HepG2 (cell line): Measurements from ENCODE around the gene PRM2. TPM values are rescaled to one million over a fixed set of nuclear protein-coding genes. Genes with fewer than 3 reads are reported as not detected.

ENCODE experiments used
- CCAR2 ChIP-seq: fragments of 200-400 bp; formaldehyde crosslinking; optimal IDR thresholded peaks from 2 replicates; pipeline ENCODE3; 2018; ENCODE audit warnings: low read depth, mild to moderate bottlenecking, low read length, moderate library complexity
- ERF ChIP-seq: IDR thresholded peaks from 2 replicates; pipeline ENCODE4 v1.6.1; 2018; ENCODE audit warnings: missing biosample characterization, missing genetic modification reagents
- ETV6 ChIP-seq: sonication (generic); formaldehyde crosslinking; conservative IDR thresholded peaks from 2 replicates; pipeline ENCODE4 v1.4.0; 2020; ENCODE audit warnings: missing genetic modification reagents
- GATA4 ChIP-seq: sonication (generic); IDR thresholded peaks from 2 replicates; pipeline ENCODE4 v1.6.1; 2016; ENCODE audit warnings: antibody characterized with exemption, low read depth, borderline replicate concordance
- HDAC1 ChIP-seq: sonication (generic); formaldehyde crosslinking; IDR thresholded peaks from 2 replicates; pipeline ENCODE4 v1.5.1; 2020; ENCODE audit warnings: mild to moderate bottlenecking, missing genetic modification reagents
- HOXA3 ChIP-seq: sonication (generic); formaldehyde crosslinking; IDR thresholded peaks from 2 replicates; pipeline ENCODE4 v1.5.0; 2020; ENCODE audit warnings: missing genetic modification reagents
- IRF2 ChIP-seq: IDR thresholded peaks from 2 replicates; pipeline ENCODE4 v1.6.1; 2018; ENCODE audit warnings: missing genetic modification reagents, missing compliant biosample characterization
- NONO ChIP-seq, 2 experiments: fragments of 450-650 bp in 1 of 2; sonication (generic) in 1 of 2; formaldehyde crosslinking in 1 of 2; IDR thresholded peaks in 1 of 2; conservative IDR thresholded peaks in 1 of 2; 2 replicates each; pipeline versions ENCODE4 v1.6.1 to v1.8.0; 2017 to 2022; ENCODE audit warnings: mild to moderate bottlenecking in 1 of 2, missing genetic modification reagents in 1 of 2, moderate library complexity in 1 of 2
- PPARG ChIP-seq: conservative IDR thresholded peaks from 2 replicates; pipeline ENCODE4 v1.6.1; 2016; ENCODE audit warnings: missing biosample characterization, missing genetic modification reagents
- RORA ChIP-seq: sonication (generic); formaldehyde crosslinking; IDR thresholded peaks from 2 replicates; pipeline ENCODE4 v1.5.0; 2020; ENCODE audit warnings: mild to moderate bottlenecking, missing genetic modification reagents, moderate library complexity
- SOX5 ChIP-seq: IDR thresholded peaks from 2 replicates; pipeline ENCODE4 v1.6.1; 2016; ENCODE audit warnings: borderline replicate concordance
- TRIM22 ChIP-seq: fragments of 450-650 bp; IDR thresholded peaks from 2 replicates; pipeline ENCODE4 v1.6.1; 2017
- ZFAT ChIP-seq: sonication (generic); formaldehyde crosslinking; conservative IDR thresholded peaks from 2 replicates; pipeline ENCODE4 v1.8.1; 2023; ENCODE audit warnings: missing genetic modification reagents, inconsistent platforms
- ZMYM3 ChIP-seq: sonication (generic); formaldehyde crosslinking; IDR thresholded peaks from 2 replicates; pipeline ENCODE4 v1.5.1; 2020; ENCODE audit warnings: mild to moderate bottlenecking, missing genetic modification reagents
- ZNF101 ChIP-seq: sonication (generic); formaldehyde crosslinking; IDR thresholded peaks from 2 replicates; pipeline ENCODE4 v1.4.0; 2020; ENCODE audit warnings: mild to moderate bottlenecking, low read depth, missing genetic modification reagents, borderline replicate concordance
- ZNF251 ChIP-seq: sonication (generic); formaldehyde crosslinking; IDR thresholded peaks from 2 replicates; pipeline ENCODE4 v1.9.0; 2021; ENCODE audit warnings: mild to moderate bottlenecking, missing genetic modification reagents
- ZNF34 ChIP-seq: sonication (generic); formaldehyde crosslinking; IDR thresholded peaks from 2 replicates; pipeline ENCODE4 v1.4.0; 2020; ENCODE audit warnings: mild to moderate bottlenecking, missing genetic modification reagents, borderline replicate concordance
- ZNF550 ChIP-seq: sonication (generic); formaldehyde crosslinking; IDR thresholded peaks from 2 replicates; pipeline ENCODE4 v1.4.0; 2020; ENCODE audit warnings: mild to moderate bottlenecking, missing genetic modification reagents, borderline replicate concordance
- ZNF572 ChIP-seq: sonication (generic); formaldehyde crosslinking; IDR thresholded peaks from 2 replicates; pipeline ENCODE4 v1.5.1; 2020; ENCODE audit warnings: mild to moderate bottlenecking, missing genetic modification reagents
- ZNF576 ChIP-seq: sonication (generic); formaldehyde crosslinking; IDR thresholded peaks from 2 replicates; pipeline ENCODE4 v1.4.0; 2020; ENCODE audit warnings: mild to moderate bottlenecking, missing genetic modification reagents
- ZNF614 ChIP-seq: IDR thresholded peaks from 2 replicates; pipeline ENCODE4 v1.6.1; 2018; ENCODE audit warnings: missing biosample characterization, missing genetic modification reagents, inconsistent platforms, borderline replicate concordance
- polyA plus RNA-seq, 8 experiments: library from polyadenylated mRNA; depleted of rRNA in 3 of 8; stranded (reverse) in 7 of 8; unstranded in 1 of 8; fragments of >200 nt; fragmentation: Illumina TruSeq in 4 of 8; extraction: Trizol in 4 of 8; gene quantifications; 2 replicates each; pipeline versions ENCODE4 v1.2.1 to v1.2.3, GENCODE V29; 2011 to 2016; ENCODE audit warnings: low read depth in 4 of 8, missing spikeins in 1 of 8, mixed read lengths in 1 of 8; ENCODE audit not compliant: insufficient read depth in 1 of 8
- total RNA-seq, 5 experiments: library from RNA; depleted of rRNA; stranded (reverse); fragments of >200 nt; fragmentation: Illumina TruSeq; extraction: Trizol; gene quantifications; 2 replicates each; pipeline ENCODE4 v1.2.3, GENCODE V29; 2016; ENCODE audit warnings: low read depth in 1 of 5
- TF ChIP-seq, protein P1 (sequence below): sonication (generic); formaldehyde crosslinking; IDR thresholded peaks from 2 replicates; pipeline ENCODE4 v1.4.0; 2020; ENCODE audit warnings: missing genetic modification reagents, borderline replicate concordance
- TF ChIP-seq, protein P2 (sequence below): sonication (generic); formaldehyde crosslinking; IDR thresholded peaks from 2 replicates; pipeline ENCODE4 v1.8.1; 2023; ENCODE audit warnings: mild to moderate bottlenecking, missing genetic modification reagents, borderline replicate concordance

The PRM2 gene
- total and polyA plus RNA-seq, 2 of the 13 experiments (the other 11 are each of a cell fraction or from before 2014, with no cell fraction given): 0.54 TPM; not detected in 1

DNA sequence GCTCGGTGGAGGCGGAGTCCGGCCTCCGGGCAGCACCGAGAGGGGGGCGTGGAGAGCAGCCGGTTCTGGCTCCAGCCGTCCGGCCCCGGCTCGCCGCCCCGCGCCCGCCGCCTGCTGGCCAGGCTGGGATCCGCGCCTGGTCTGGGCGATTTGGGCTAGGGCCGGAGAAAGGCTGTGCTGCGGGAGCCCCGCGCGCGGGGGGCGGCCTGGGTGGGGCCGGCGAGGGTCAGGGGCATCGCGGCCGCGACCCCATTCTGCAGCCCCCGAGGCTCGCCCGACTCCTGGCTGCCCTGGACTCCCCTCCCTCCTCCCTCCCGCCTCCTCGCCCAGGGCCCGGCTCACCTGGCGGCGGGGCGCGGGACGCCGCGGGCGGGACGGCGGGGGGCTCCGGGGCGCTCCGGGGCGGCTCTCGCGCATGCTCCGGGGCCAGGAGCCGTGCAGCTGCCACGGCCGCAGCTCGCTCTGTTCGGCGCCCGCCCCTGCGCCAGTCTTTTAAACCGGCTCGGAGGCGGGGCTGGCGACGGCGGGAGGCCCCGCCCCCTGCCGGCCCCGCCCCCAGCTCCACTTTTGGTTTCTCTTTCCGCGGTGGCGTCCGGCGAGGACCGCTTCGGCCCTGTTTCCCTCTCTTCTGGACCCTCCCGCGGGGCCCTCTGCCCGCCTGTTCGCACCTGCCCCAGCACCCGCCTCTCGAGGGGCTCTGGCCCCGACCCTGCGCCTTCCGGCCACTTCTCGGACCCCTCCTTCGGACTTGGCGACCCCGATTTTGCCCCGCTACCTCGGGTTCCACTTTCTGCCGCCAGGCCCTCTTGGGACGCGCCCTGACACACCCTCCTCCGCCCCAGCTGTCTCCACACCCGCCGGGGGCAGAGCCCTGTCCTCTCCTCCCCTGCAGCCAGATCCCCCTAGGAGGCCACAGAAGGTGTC is 20.3 kb downstream of the PRM2 start, which contains the start of gene SOCS1 (continued):
- TF ChIP-seq GATA4 (peak; percentile 84; the same call in 1 of the 2 replicates), NONO (IDR thresholded peaks at IDR 0.05) (no peak), NONO (CRISPR knock-in tag; conservative IDR thresholded peaks at IDR 0.05) (peak; percentile 63), TRIM22 (no peak), HDAC1 (CRISPR knock-in tag) (peak; percentile 57), PPARG (0 out of 2 replicates have a peak, but pooled peaks have one; percentile 50), RORA (CRISPR knock-in tag) (no peak), ETV6 (CRISPR knock-in tag) (peak; percentile 94), ZFAT (0 out of 2 replicates have a peak, but pooled peaks have one; percentile 78), ZNF614 (0 out of 2 replicates have a peak, but pooled peaks have one; percentile 12), IRF2 (peak; percentile 100), HOXA3 (CRISPR knock-in tag) (peak; percentile 71), ZNF101 (CRISPR knock-in tag) (no peak; the same call in 1 of the 2 replicates), ZNF572 (CRISPR knock-in tag) (0 out of 2 replicates have a peak, but pooled peaks have one; percentile 63), ERF (CRISPR knock-in tag) (peak; percentile 42; the same call in 1 of the 2 replicates), ZMYM3 (CRISPR knock-in tag) (no peak), ZNF550 (CRISPR knock-in tag) (peak; percentile 67; the same call in 1 of the 2 replicates), ZNF576 (CRISPR knock-in tag) (peak; percentile 39; the same call in 1 of the 2 replicates), ZNF34 (CRISPR knock-in tag) (no peak; the same call in 1 of the 2 replicates), SOX5 (CRISPR knock-in tag) (peak; percentile 27; the same call in 1 of the 2 replicates), CCAR2 (peak; percentile 0), ZNF251 (no peak)
- TF ChIP-seq, protein P1, sequence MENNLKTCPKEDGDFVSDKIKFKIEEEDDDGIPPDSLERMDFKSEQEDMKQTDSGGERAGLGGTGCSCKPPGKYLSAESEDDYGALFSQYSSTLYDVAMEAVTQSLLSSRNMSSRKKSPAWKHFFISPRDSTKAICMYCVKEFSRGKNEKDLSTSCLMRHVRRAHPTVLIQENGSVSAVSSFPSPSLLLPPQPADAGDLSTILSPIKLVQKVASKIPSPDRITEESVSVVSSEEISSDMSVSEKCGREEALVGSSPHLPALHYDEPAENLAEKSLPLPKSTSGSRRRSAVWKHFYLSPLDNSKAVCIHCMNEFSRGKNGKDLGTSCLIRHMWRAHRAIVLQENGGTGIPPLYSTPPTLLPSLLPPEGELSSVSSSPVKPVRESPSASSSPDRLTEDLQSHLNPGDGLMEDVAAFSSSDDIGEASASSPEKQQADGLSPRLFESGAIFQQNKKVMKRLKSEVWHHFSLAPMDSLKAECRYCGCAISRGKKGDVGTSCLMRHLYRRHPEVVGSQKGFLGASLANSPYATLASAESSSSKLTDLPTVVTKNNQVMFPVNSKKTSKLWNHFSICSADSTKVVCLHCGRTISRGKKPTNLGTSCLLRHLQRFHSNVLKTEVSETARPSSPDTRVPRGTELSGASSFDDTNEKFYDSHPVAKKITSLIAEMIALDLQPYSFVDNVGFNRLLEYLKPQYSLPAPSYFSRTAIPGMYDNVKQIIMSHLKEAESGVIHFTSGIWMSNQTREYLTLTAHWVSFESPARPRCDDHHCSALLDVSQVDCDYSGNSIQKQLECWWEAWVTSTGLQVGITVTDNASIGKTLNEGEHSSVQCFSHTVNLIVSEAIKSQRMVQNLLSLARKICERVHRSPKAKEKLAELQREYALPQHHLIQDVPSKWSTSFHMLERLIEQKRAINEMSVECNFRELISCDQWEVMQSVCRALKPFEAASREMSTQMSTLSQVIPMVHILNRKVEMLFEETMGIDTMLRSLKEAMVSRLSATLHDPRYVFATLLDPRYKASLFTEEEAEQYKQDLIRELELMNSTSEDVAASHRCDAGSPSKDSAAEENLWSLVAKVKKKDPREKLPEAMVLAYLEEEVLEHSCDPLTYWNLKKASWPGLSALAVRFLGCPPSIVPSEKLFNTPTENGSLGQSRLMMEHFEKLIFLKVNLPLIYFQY (CRISPR knock-in tag): peak; percentile 50; the same call in 1 of the 2 replicates
- TF ChIP-seq, protein P2, sequence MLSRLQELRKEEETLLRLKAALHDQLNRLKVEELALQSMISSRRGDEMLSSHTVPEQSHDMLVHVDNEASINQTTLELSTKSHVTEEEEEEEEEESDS (CRISPR knock-in tag): peak; percentile 90; the same call in 1 of the 2 replicates
